HCT116 (cell line): Measurements from ENCODE around the gene OR10H5. TPM values are rescaled to one million over a fixed set of nuclear protein-coding genes. Genes with fewer than 3 reads are reported as not detected.

ENCODE experiments used
- ATAC-seq: fragments of 200-7000 bp; cut with Tn5 transposase; 2 replicates; pipeline ENCODE4 v1.9.1; 2020; ENCODE audit warnings: mild to moderate bottlenecking, moderate library complexity
- BruUV-seq: library from RNA; stranded (reverse); fragments of 400-500 nt; replicated peaks from 2 replicates; lab custom pipeline; 2021; lab: Mats Ljungman, UMichigan
- CTCF ChIA-PET: fragments of 300-600 bp; sonication (Branson Sonifier 250); formaldehyde crosslinking; loops from one replicate; lab custom pipeline; 2021; ENCODE audit warnings: antibody characterized with exemption; lab: Charles Lee
- POLR2A ChIA-PET: fragments of 300-600, 350-600 bp; sonication (Branson Sonifier 250); formaldehyde crosslinking; loops from one replicate; lab custom pipeline; 2021; ENCODE audit warnings: antibody characterized with exemption; lab: Charles Lee
- RAD21 ChIA-PET, 2 experiments: fragments of 300-600 bp; sonication (Branson Sonifier 250); formaldehyde crosslinking; loops; one replicate each; lab custom pipeline; 2023; ENCODE audit warnings: low total read pairs in 2 of 2; ENCODE audit not compliant: uncharacterized antibody in 2 of 2, unreplicated experiment in 2 of 2, low non-redundant PET in 1 of 2; lab: Charles Lee
- DNase-seq: peaks from one replicate; pipeline ENCODE4 v3.0.0-alpha.2; 2010; ENCODE audit warnings: low read depth, low spot score
- H2AFZ ChIP-seq: fragments of 200-600 bp; shearing (Covaris generic), sonication (generic); 2 replicates; pipeline ENCODE4 v1.6.1; 2017; ENCODE audit warnings: low read depth, mixed run types, mixed read lengths, antibody characterized with exemption, low read length; ENCODE audit not compliant: poor library complexity, severe bottlenecking
- H3K27ac ChIP-seq: 2 replicates; pipeline ENCODE4 v1.5.1; 2012; ENCODE audit warnings: low read depth, low read length
- H3K27me3 ChIP-seq: fragments of 200-600 bp; sonication (generic); 2 replicates; pipeline ENCODE4 v1.6.1; 2016; ENCODE audit warnings: mixed run types, low read length, mixed read lengths; ENCODE audit not compliant: insufficient read depth
- H3K36me3 ChIP-seq, 2 experiments: fragments of 200-500 bp in 1 of 2; fragments of 200-600 bp in 1 of 2; sonication (Bioruptor generic) in 1 of 2; sonication (generic) in 1 of 2; 2 replicates each; pipeline versions ENCODE4 v1.5.1 to v1.6.1; 2014 to 2016; ENCODE audit warnings: low read length in 2 of 2, inconsistent platforms in 1 of 2, mixed read lengths in 1 of 2, mixed run types in 1 of 2; ENCODE audit not compliant: insufficient read depth in 2 of 2, control insufficient read depth in 1 of 2
- H3K4me1 ChIP-seq, 2 experiments: fragments of 200-600 bp in 1 of 2; sonication (generic) in 1 of 2; 2 replicates each; pipeline versions ENCODE4 v1.5.1 to v1.6.1; 2012 to 2017; ENCODE audit warnings: low read length in 2 of 2, inconsistent platforms in 1 of 2, mild to moderate bottlenecking in 1 of 2, mixed read lengths in 1 of 2, mixed run types in 1 of 2, moderate library complexity in 1 of 2; ENCODE audit not compliant: insufficient read depth in 2 of 2, control insufficient read depth in 1 of 2
- H3K4me2 ChIP-seq: fragments of 200-600 bp; sonication (generic); 2 replicates; pipeline ENCODE4 v1.6.1; 2017; ENCODE audit warnings: mixed run types, low read length, mixed read lengths
- H3K4me3 ChIP-seq, 2 experiments: fragments of 200-600 bp in 1 of 2; sonication (generic) in 1 of 2; replicated peaks in 1 of 2; 2 replicates each; pipeline ENCODE4 v1.5.1; 2011 to 2016; ENCODE audit warnings: low read length in 2 of 2, control low read depth in 1 of 2, low read depth in 1 of 2, mild to moderate bottlenecking in 1 of 2, mixed read lengths in 1 of 2, mixed run types in 1 of 2
- H3K79me2 ChIP-seq: fragments of 200-600 bp; sonication (generic); 2 replicates; pipeline ENCODE4 v1.6.1; 2017; ENCODE audit warnings: mild to moderate bottlenecking, mixed run types, low read length, moderate library complexity, mixed read lengths; ENCODE audit not compliant: insufficient read depth
- H3K9ac ChIP-seq: fragments of 200-600 bp; sonication (generic); 2 replicates; pipeline ENCODE4 v1.6.1; 2016; ENCODE audit warnings: low read length, mixed read lengths
- H3K9me2 ChIP-seq: fragments of 200-600 bp; sonication (generic), shearing (Covaris generic); 2 replicates; pipeline ENCODE4 v1.6.1; 2017; ENCODE audit warnings: mixed run types, mild to moderate bottlenecking, moderate library complexity; ENCODE audit not compliant: insufficient read depth
- H3K9me3 ChIP-seq, 2 experiments: fragments of 200-500 bp in 1 of 2; fragments of 200-600 bp in 1 of 2; sonication (Bioruptor generic) in 1 of 2; sonication (generic) in 1 of 2; 2 replicates each; pipeline ENCODE4 v1.6.1; 2014 to 2017; ENCODE audit warnings: low read length in 2 of 2, mixed read lengths in 2 of 2, inconsistent platforms in 1 of 2, low read depth in 1 of 2, mild to moderate bottlenecking in 1 of 2, mixed run types in 1 of 2, moderate library complexity in 1 of 2; ENCODE audit not compliant: control insufficient read depth in 1 of 2, insufficient read depth in 1 of 2
- H4K20me1 ChIP-seq: fragments of 200-600 bp; sonication (generic), shearing (Covaris generic); 2 replicates; pipeline ENCODE4 v1.6.1; 2017; ENCODE audit warnings: mixed run types, mild to moderate bottlenecking, moderate library complexity; ENCODE audit not compliant: insufficient read depth
- CEBPB ChIP-seq: IDR thresholded peaks from 2 replicates; pipeline ENCODE4 v1.6.1; 2012; ENCODE audit warnings: low read depth
- ELF1 ChIP-seq: IDR thresholded peaks from 2 replicates; pipeline ENCODE4 v1.6.1; 2012; ENCODE audit warnings: low read depth, borderline replicate concordance
- EZH2 ChIP-seq: fragments of 200-600 bp; sonication (generic); IDR thresholded peaks from 2 replicates; pipeline ENCODE4 v1.6.1; 2017; ENCODE audit warnings: antibody characterized with exemption, mixed run types
- FOSL1 ChIP-seq: IDR thresholded peaks from 2 replicates; pipeline ENCODE4 v1.6.1; 2012; ENCODE audit warnings: low read depth
- JUND ChIP-seq: IDR thresholded peaks from 2 replicates; pipeline ENCODE4 v1.6.1; 2012
- POLR2AphosphoS5 ChIP-seq: IDR thresholded peaks from 2 replicates; pipeline ENCODE4 v1.6.1; 2011; ENCODE audit warnings: mild to moderate bottlenecking, low read depth, low read length, moderate library complexity
- RAD21 ChIP-seq: IDR thresholded peaks from 2 replicates; pipeline ENCODE4 v1.6.1; 2012; ENCODE audit warnings: low read depth, mild to moderate bottlenecking
- SIN3A ChIP-seq: IDR thresholded peaks from 2 replicates; pipeline ENCODE4 v1.6.1; 2012; ENCODE audit warnings: low read depth
- SRF ChIP-seq: IDR thresholded peaks from 2 replicates; pipeline ENCODE4 v1.6.1; 2012; ENCODE audit warnings: low read depth
- TCF7L2 ChIP-seq: IDR thresholded peaks from 2 replicates; pipeline ENCODE4 v1.7.0; 2011; ENCODE audit warnings: borderline replicate concordance, inconsistent platforms; ENCODE audit not compliant: insufficient read depth, insufficient read length; ENCODE audit errors: extremely low read depth
- YY1 ChIP-seq: IDR thresholded peaks from 2 replicates; pipeline ENCODE4 v1.6.1; 2011; ENCODE audit warnings: low read length, low read depth, moderate library complexity, mild to moderate bottlenecking; ENCODE audit not compliant: insufficient replicate concordance; ENCODE audit errors: extremely low read depth
- ZNF274 ChIP-seq: fragments of 200-500 bp; sonication (Bioruptor generic); IDR thresholded peaks from 2 replicates; pipeline ENCODE4 v1.6.1; 2014; ENCODE audit warnings: mild to moderate bottlenecking, low read depth, low read length, inconsistent platforms
- intact Hi-C: fragments of 100-400 bp; cut with micrococcal nuclease; formaldehyde crosslinking; loops from 2 replicates; pipeline ENCODE4 v1.10.0; 2022
- total RNA-seq: library from RNA; stranded (reverse); gene quantifications from one replicate; pipeline ENCODE4 v1.2.1, GENCODE V29; 2021; ENCODE audit not compliant: unreplicated experiment
- TF ChIP-seq, protein P1 (sequence below), 3 experiments: fragments of 200-600 bp in 1 of 3; sonication (generic) in 1 of 3; IDR thresholded peaks in 2 of 3; conservative IDR thresholded peaks in 1 of 3; 2 replicates each; pipeline ENCODE4 v1.5.1; 2012 to 2017; ENCODE audit warnings: low read depth in 2 of 3, low read length in 2 of 3, antibody characterized with exemption in 1 of 3, borderline replicate concordance in 1 of 3, control low read depth in 1 of 3, mild to moderate bottlenecking in 1 of 3, mixed read lengths in 1 of 3, mixed run types in 1 of 3, moderate library complexity in 1 of 3; ENCODE audit not compliant: insufficient read depth in 1 of 3
- TF ChIP-seq, protein P2 (sequence below): IDR thresholded peaks from 2 replicates; pipeline ENCODE4 v1.6.1; 2011; ENCODE audit warnings: mild to moderate bottlenecking, low read length, moderate library complexity; ENCODE audit not compliant: insufficient replicate concordance; ENCODE audit errors: extremely low read depth
- TF ChIP-seq, protein P3 (sequence below): IDR thresholded peaks from 2 replicates; pipeline ENCODE4 v1.6.1; 2012

The OR10H5 gene
- total RNA-seq, 1 experiment from 2014 or later, result not detected

DNA sequence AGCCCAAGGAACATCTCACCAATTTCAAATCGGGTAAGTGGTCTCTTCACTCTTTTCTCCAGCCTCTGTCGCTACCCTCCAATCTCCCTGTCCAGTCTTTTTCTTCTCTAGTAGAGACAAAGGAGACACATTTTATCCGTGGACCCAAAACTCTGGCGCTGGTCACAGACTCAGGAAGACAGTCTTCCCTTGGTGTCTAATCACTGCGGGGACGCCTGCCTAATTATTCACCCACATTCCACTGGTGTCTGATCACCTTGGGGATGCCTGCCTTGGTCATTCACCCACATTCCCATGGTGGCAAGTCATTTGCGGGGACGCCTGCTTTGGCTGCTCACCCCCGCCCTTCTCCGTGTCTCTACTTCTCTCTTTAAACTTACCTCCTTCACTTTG is 41.8 kb downstream of the OR10H5 start (continued):
- no peak for TF ChIP-seq TCF7L2
- TF ChIP-seq POLR2AphosphoS5, result 0 out of 2 replicates have a peak, but pooled peaks have one; percentile 1
- no peak for TF ChIP-seq JUND
- no peak for TF ChIP-seq ELF1
- no peak for TF ChIP-seq RAD21
- no peak for TF ChIP-seq EZH2
- TF ChIP-seq, protein P1, sequence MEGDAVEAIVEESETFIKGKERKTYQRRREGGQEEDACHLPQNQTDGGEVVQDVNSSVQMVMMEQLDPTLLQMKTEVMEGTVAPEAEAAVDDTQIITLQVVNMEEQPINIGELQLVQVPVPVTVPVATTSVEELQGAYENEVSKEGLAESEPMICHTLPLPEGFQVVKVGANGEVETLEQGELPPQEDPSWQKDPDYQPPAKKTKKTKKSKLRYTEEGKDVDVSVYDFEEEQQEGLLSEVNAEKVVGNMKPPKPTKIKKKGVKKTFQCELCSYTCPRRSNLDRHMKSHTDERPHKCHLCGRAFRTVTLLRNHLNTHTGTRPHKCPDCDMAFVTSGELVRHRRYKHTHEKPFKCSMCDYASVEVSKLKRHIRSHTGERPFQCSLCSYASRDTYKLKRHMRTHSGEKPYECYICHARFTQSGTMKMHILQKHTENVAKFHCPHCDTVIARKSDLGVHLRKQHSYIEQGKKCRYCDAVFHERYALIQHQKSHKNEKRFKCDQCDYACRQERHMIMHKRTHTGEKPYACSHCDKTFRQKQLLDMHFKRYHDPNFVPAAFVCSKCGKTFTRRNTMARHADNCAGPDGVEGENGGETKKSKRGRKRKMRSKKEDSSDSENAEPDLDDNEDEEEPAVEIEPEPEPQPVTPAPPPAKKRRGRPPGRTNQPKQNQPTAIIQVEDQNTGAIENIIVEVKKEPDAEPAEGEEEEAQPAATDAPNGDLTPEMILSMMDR (IDR thresholded peaks at IDR 0.05 in 2 of 3, conservative IDR thresholded peaks at IDR 0.05 in 1 of 3; ENCODE audit: borderline replicate concordance in 1 of 3, insufficient read depth in 1 of 3, low read depth in 2 of 3, low read length in 2 of 3), result no peak
- TF ChIP-seq SRF, result no peak
- peak; percentile 17; the same call in 1 of the 2 replicates for TF ChIP-seq SIN3A
- no peak for TF ChIP-seq YY1
- TF ChIP-seq, protein P2, sequence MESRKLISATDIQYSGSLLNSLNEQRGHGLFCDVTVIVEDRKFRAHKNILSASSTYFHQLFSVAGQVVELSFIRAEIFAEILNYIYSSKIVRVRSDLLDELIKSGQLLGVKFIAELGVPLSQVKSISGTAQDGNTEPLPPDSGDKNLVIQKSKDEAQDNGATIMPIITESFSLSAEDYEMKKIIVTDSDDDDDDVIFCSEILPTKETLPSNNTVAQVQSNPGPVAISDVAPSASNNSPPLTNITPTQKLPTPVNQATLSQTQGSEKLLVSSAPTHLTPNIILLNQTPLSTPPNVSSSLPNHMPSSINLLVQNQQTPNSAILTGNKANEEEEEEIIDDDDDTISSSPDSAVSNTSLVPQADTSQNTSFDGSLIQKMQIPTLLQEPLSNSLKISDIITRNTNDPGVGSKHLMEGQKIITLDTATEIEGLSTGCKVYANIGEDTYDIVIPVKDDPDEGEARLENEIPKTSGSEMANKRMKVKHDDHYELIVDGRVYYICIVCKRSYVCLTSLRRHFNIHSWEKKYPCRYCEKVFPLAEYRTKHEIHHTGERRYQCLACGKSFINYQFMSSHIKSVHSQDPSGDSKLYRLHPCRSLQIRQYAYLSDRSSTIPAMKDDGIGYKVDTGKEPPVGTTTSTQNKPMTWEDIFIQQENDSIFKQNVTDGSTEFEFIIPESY, result no peak
- TF ChIP-seq, all 23 proteins: peak for 3

DNA sequence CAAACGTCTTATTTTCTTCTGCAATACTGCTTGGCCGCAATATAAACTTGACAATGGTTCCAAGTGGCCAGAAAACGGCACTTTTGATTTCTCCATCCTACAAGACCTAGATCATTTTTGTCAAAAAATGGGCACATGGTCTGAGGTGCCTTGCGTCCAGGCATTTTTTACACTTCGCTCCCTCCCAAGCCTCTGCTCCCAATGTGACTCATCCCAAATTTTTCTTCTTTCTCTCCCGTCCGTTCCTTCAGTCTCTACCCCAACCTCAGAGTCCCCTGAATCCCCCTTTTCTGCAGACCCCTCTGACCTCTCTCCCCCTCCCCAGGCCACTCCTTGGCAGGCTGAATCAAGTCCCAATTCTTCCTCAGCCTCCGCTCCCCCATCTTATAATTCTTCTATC is 42.3 kb downstream of the OR10H5 start:
- no peaks in the 10 kb centered on the region for H3K27me3 ChIP-seq
- TF ChIP-seq EZH2 (no peak), SRF (no peak), FOSL1 (no peak), CEBPB (no peak), ZNF274 (no peak), SIN3A (peak; percentile 55; the same call in 1 of the 2 replicates)
- TF ChIP-seq, protein P1 (IDR thresholded peaks at IDR 0.05 in 2 of 3, conservative IDR thresholded peaks at IDR 0.05 in 1 of 3; ENCODE audit: borderline replicate concordance in 1 of 3, insufficient read depth in 1 of 3, low read depth in 2 of 3, low read length in 2 of 3), result no peak
- TF ChIP-seq, protein P3, sequence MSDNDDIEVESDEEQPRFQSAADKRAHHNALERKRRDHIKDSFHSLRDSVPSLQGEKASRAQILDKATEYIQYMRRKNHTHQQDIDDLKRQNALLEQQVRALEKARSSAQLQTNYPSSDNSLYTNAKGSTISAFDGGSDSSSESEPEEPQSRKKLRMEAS, result no peak
- H3K4me2 ChIP-seq, result peak overlapping the region; percentile 77
- intact Hi-C loops, result no loop called here
- ChIA-PET POLR2A (interaction anchor here (1.4 to 1.6 kb wide), 2 partner anchors 10 to 14 kb away, joined by 4 to 5 read pairs; no protein-coding TSS in a partner anchor), RAD21 (no interaction called here), CTCF (interaction anchor here (1.2 kb wide), 1 partner anchor 12 kb away, joined by 3 read pairs; no protein-coding TSS in a partner anchor)
- BruUV-seq, result no TSS peak
- H3K36me3 ChIP-seq, result peaks cover 0 to 42% of the 10 kb centered on the region in 2 experiments; a peak in 2 of 4 replicates
- no peaks in the 10 kb centered on the region for H3K9me2 ChIP-seq
- peaks cover 83 to 100% of the 10 kb centered on the region in 2 experiments for H3K4me1 ChIP-seq
- no peak for DNase-seq
- no peaks in the 10 kb centered on the region for H3K9me3 ChIP-seq
- peak overlapping the region; percentile 97 for H3K9ac ChIP-seq
- no peaks in the 10 kb centered on the region for H4K20me1 ChIP-seq
- H3K27ac ChIP-seq, result peak overlapping the region; percentile 100
- H3K4me3 ChIP-seq, result peak overlapping the region; percentile 67 to 69
- no peak overlapping the region for H2AFZ ChIP-seq
- no peak for ATAC-seq
- H3K79me2 ChIP-seq, result peaks cover 67% of the 10 kb centered on the region
